ENCODE data around the gene SAMD1. TPM values are rescaled to one million over a fixed set of nuclear protein-coding genes. Genes with fewer than 3 reads are reported as not detected.

Gene SAMD1
- total RNA-seq, 1 experiment from 2014 or later, result 108 TPM

GRCh38 chr19:14066134-14066533, 24.4 kb downstream of the SAMD1 start:
- Histone ChIP-seq H3K56ac (ENCODE audit: insufficient read length, low read depth, low read length) (no peak overlapping the region), H4K8ac (replicated peaks; ENCODE audit: insufficient read length, low read depth, low read length) (no peak overlapping the region), H3K9ac (ENCODE audit: extremely low read depth, insufficient read length, low read length) (no peak overlapping the region), H3K4me2 (ENCODE audit: insufficient read depth, insufficient read length, low read length) (no peak overlapping the region), H3K23ac (ENCODE audit: insufficient read length, low read depth, low read length) (no peak overlapping the region), H3K23me2 (ENCODE audit: insufficient read length, low read depth, low read length, poor library complexity, severe bottlenecking) (no peaks in the 10 kb centered on the region), H2BK5ac (ENCODE audit: insufficient read length, low read length) (no peak overlapping the region), H4K20me1 (ENCODE audit: control insufficient read depth, insufficient read depth, insufficient read length) (no peaks in the 10 kb centered on the region), H2BK15ac (ENCODE audit: low read depth, low read length) (no peak overlapping the region), H3K14ac (ENCODE audit: insufficient read depth, low read length) (no peak overlapping the region), H3T11ph (ENCODE audit: low read length) (no peak overlapping the region), H4K5ac (ENCODE audit: insufficient read length, low read depth, low read length) (no peak overlapping the region), H3K4ac (ENCODE audit: low read depth, low read length) (no peak overlapping the region), H2BK120ac (ENCODE audit: low read depth, low read length, poor library complexity, severe bottlenecking) (no peak overlapping the region), H3K27me3 (ENCODE audit: insufficient read depth, low read length) (no peaks in the 10 kb centered on the region), H3K79me2 (ENCODE audit: insufficient read depth, low read length) (no peaks in the 10 kb centered on the region), H3K4me1 (ENCODE audit: insufficient read depth, low read length) (no peaks in the 10 kb centered on the region; the same call in 1 of the 2 replicates), H3K18ac (ENCODE audit: insufficient read length, low read depth, low read length) (no peak overlapping the region), H4K91ac (ENCODE audit: insufficient read length, low read depth, low read length) (no peak overlapping the region), H2AFZ (ENCODE audit: low read length) (no peak overlapping the region), H3K27ac (ENCODE audit: insufficient read length, low read depth, low read length) (no peak overlapping the region), H3K9me3 (ENCODE audit: control insufficient read depth, low read depth, low read length) (no peaks in the 10 kb centered on the region), H2AK5ac (ENCODE audit: insufficient read length, low read length) (no peak overlapping the region), H2BK20ac (ENCODE audit: low read depth, low read length, poor library complexity, severe bottlenecking) (no peak overlapping the region), H2BK12ac (ENCODE audit: insufficient read length, low read depth, low read length) (no peak overlapping the region), H3K79me1 (ENCODE audit: insufficient read depth, low read depth, low read length, poor library complexity, severe bottlenecking) (no peaks in the 10 kb centered on the region)
- H3K4me1 Mint-ChIP-seq, result peaks cover 0 to 4% of the 10 kb centered on the region in 2 experiments; a peak in 1 of 4 replicates
- no peak for TF ChIP-seq CTCF (conservative IDR thresholded peaks at IDR 0.05)
- no CpG with 5 or more reads among the region's 2 CpGs for WGBS (ENCODE audit: extremely low coverage, insufficient read length, low lambda C conversion rate)
- no peaks in the 10 kb centered on the region for H3K36me3 Mint-ChIP-seq (ENCODE audit: insufficient read depth in 1 of 3, low read depth in 3 of 3)
- H3K4me3 Mint-ChIP-seq, result no peak overlapping the region
- H3K9me3 Mint-ChIP-seq, result no peaks in the 10 kb centered on the region; a peak in 2 of 5 replicates
- H3K27ac Mint-ChIP-seq, result no peak overlapping the region
- DNase-seq, result no peak
- peaks cover 22% of the 10 kb centered on the region for H3K27me3 Mint-ChIP-seq (ENCODE audit: low read depth)
